Measurements from ENCODE around the gene PACS1. TPM values are rescaled to one million over a fixed set of nuclear protein-coding genes. Genes with fewer than 3 reads are reported as not detected.
A peak's percentile ranks its signal among the peaks of the same experiment; 100 is the strongest.

PACS1 gene
- total RNA-seq, 2 donors from 2014 or later, result 64.3 to 73.3 TPM

DNA sequence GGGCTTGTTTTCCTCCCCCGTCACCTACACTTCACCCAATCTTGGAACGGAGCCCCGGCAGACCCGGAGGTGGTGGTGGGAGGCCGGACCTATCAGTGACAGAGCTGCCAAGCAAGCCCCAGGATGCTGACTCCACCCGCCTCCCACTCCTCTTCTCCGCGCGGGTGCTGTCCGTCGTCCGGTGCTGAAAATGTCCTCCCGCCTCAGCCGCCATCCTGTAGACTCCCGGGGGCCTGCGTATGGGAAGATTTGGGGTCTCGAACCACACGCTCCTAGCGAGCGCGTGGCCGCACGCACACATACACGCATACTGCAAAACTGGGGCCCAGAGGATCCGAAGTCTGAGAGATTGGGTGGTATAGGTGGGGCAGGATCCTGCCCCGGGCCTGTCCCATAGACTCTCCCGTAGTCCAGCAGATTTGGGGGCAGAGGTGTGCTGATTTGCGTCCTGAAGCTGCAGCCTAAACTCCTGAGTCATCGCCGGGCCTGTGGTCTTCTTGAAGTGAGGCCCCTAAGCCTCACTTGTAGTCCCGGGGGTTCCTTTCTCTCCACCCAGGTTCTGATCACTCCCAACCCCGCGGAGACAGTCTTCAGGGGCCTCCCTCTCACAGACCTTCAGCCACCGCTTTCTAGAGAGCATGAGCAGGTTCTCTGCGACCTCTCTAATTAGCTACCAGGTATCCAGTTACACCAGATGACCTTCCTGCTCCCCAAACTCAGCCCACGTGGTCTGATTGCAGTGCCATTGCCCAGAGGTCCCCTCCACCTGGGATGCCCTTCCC lies 219.7 kb downstream of the PACS1 start:
- DNase-seq (ENCODE audit: low spot score) (peak; percentile 87), ATAC-seq (peak; percentile 74 to 79)
- Mint-ChIP-seq H3K4me3 (peak overlapping the region; percentile 90), H3K27me3 (peaks cover 21 to 22% of the 10 kb centered on the region in 2 donors), H3K36me3 (no peaks in the 10 kb centered on the region), H3K4me1 (ENCODE audit: low read depth in 2 of 2) (peaks cover 29% of the 10 kb centered on the region in 2 donors), H3K9me3 (no peaks in the 10 kb centered on the region), H3K27ac (peak overlapping the region; percentile 68 to 85)

DNA sequence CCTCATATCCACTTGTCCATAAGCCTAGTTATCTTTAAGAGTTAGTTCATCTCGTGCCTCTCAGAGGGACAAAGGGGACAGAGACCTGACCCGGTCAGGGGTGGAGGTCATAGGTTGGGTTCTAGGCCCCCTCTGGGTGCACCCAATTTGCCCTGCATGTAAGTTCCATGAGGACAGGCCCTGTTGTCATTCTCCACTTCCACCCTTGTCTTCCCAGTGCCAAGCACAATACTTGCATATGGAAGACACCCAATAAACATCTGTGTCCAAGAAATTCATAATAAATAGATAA lies 220.2 kb downstream of the PACS1 start:
- peaks cover 29% of the 10 kb centered on the region in 2 donors for H3K4me1 Mint-ChIP-seq (ENCODE audit: low read depth in 2 of 2)
- H3K4me3 Mint-ChIP-seq, result peak overlapping the region; percentile 90
- H3K36me3 Mint-ChIP-seq, result no peaks in the 10 kb centered on the region
- ATAC-seq, result no peak
- DNase-seq (ENCODE audit: low spot score), result no peak
- no peaks in the 10 kb centered on the region for H3K9me3 Mint-ChIP-seq
- H3K27ac Mint-ChIP-seq, result peak overlapping the region in 1 of 2 donors; percentile 85
- peaks cover 21 to 22% of the 10 kb centered on the region in 2 donors for H3K27me3 Mint-ChIP-seq

DNA sequence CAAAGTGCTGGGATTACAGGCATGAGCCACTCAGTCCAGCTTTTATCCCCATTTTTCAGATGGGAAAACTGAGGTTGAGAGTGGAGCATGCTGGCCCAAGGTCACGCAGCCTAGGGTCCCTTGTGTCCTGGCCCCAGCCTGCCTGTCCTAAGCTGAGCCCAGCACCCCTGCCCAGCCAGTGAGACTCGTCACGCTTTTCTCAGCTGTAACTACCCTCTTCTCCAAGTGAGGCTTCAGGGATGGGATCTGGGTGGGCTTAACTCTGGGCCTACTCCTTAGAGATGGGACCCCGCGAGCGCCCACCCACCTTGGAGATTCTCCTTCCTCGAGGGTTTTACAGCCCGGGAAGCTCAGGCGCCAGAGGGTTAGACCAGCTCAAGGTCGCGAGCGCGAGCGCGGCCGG lies 221.2 kb downstream of the PACS1 start:
- Mint-ChIP-seq H3K9me3 (no peaks in the 10 kb centered on the region), H3K27me3 (peaks cover 22 to 23% of the 10 kb centered on the region in 2 donors), H3K4me3 (peak overlapping the region; percentile 90), H3K27ac (peak overlapping the region in 1 of 2 donors; percentile 85), H3K36me3 (no peaks in the 10 kb centered on the region), H3K4me1 (ENCODE audit: low read depth in 2 of 2) (peaks cover 29% of the 10 kb centered on the region in 2 donors)
- no peak for ATAC-seq
- no peak for DNase-seq (ENCODE audit: low spot score)

DNA sequence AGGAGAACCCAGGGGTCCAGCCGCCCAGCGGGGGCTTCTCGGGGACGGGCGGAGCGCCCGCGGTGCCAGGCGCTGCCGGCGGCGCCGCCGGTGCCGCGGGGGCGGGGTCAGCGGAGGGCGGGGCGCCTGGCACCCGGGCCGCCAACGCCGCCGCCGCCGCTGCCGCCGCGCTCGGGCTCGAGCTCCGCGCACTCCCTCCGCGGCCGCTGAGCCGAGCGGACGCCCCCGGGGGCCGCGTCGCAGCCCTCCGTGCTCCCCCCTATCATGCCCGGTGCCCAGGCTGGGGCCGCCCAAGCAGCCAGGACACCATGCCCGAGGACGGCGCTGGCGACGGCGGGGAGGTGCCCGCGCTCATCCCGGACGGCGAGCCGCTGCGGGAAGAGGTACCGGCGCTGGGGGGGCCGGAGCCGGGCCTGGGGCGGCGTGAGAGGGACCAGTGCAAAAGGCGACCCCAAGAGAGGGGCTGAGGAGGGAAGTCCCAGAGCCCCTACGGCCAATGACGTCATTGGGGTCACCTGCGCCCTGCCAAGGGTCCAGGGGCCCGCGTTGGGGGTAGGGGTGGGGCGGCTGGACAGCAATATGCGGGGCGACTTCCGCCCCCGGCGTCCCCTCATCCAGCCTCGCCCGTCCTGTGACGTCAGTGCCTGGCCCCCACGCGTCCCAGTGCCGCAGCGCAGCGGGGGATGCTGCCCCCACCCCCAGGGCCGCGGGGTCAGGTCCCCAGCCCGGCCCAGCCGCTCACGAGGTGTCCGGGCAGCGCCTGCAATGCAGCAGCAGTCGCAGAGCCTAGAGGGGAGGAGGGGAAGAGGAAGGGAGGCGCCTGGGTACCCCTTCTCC lies 221.9 kb downstream of the PACS1 start, which contains the start of gene TMEM151A:
Gene TMEM151A (plus strand): TSS at position 189 of the 837 bp plus-strand sequence. CDS start 120 bp downstream, at position 309.
- H3K36me3 Mint-ChIP-seq, result no peaks in the 10 kb centered on the region
- peaks cover 25 to 29% of the 10 kb centered on the region in 2 donors for H3K4me1 Mint-ChIP-seq (ENCODE audit: low read depth in 2 of 2)
- no peak for ATAC-seq
- no peak for DNase-seq (ENCODE audit: low spot score)
- peak within 1 kb of the TSS in 1 of 2 donors; percentile 85 for H3K27ac Mint-ChIP-seq
- peak within 1 kb of the TSS; percentile 90 for H3K4me3 Mint-ChIP-seq
- no peaks in the 10 kb centered on the region for H3K9me3 Mint-ChIP-seq
- H3K27me3 Mint-ChIP-seq, result peaks cover 22 to 25% of the 10 kb centered on the region in 2 donors

DNA sequence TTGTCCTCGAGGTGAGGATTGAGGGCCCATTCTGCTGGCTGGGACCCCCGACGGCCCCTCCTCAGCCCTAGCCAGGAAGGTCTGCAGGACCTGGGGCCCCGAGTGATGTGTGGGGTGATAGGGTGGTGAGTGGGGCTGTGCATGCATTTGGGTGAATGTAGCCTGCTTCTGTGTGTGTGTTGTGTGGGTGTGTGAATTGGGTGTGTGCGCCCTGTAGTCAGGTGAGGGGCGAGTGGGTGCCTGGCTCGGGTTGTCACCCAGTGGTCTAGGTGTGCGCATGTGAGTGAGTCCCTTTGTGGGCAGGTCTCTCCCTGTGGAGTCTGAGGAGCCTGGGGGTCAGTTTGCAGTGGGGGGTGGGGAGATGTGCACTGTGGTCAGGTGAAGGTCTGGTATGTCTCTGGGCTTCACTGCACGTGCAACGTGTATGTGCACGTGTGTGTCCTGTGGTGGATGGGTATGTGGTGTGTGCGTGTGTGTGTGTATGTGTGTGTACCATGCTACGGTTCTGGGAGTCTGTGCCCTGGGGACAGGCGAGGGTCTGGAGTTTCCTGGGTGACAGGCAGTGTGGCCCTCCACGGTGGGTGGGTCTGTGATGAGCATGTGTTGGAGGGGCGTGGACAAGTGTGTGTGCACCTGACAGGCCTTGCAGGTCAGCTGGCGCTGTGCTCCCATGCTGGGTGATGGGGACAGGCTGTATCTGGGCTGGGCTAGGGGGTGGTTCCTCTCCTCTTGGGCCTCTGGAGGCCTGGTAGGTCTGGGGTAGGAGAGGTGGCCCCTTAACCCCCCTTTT lies 222.7 kb downstream of the PACS1 start:
- ATAC-seq, result no peak
- H3K4me3 Mint-ChIP-seq, result peak overlapping the region; percentile 61
- DNase-seq (ENCODE audit: low spot score), result no peak
- H3K4me1 Mint-ChIP-seq (ENCODE audit: low read depth in 2 of 2), result peaks cover 23 to 29% of the 10 kb centered on the region in 2 donors
- H3K36me3 Mint-ChIP-seq, result no peaks in the 10 kb centered on the region
- H3K9me3 Mint-ChIP-seq, result no peaks in the 10 kb centered on the region
- H3K27me3 Mint-ChIP-seq, result peaks cover 22 to 25% of the 10 kb centered on the region in 2 donors
- no peak overlapping the region for H3K27ac Mint-ChIP-seq

DNA sequence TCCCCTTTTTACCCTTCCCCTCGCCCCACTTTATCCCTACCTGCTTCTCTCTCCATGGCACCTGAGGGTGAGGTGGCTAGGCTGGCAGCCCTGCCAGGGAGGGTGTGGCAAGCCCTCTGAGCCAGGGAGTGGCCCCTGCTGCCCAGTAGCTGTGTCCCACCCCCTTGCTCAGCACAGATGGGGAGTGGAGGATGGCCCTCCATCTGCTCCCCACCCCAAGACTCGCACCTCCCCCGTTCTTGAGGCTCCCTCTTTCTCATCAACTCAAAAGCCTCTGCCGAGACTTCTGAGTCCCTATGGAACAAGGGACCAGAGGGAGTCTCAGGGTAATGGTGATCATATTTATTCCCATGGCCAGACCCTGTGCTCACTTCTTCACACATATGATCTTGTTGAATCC lies 223.3 kb downstream of the PACS1 start:
- Mint-ChIP-seq H3K9me3 (no peaks in the 10 kb centered on the region), H3K4me3 (peak overlapping the region; percentile 61), H3K27me3 (peaks cover 22 to 25% of the 10 kb centered on the region in 2 donors), H3K4me1 (ENCODE audit: low read depth in 2 of 2) (peaks cover 23 to 29% of the 10 kb centered on the region in 2 donors), H3K36me3 (no peaks in the 10 kb centered on the region), H3K27ac (no peak overlapping the region)
- ATAC-seq, result no peak
- DNase-seq (ENCODE audit: low spot score), result no peak

DNA sequence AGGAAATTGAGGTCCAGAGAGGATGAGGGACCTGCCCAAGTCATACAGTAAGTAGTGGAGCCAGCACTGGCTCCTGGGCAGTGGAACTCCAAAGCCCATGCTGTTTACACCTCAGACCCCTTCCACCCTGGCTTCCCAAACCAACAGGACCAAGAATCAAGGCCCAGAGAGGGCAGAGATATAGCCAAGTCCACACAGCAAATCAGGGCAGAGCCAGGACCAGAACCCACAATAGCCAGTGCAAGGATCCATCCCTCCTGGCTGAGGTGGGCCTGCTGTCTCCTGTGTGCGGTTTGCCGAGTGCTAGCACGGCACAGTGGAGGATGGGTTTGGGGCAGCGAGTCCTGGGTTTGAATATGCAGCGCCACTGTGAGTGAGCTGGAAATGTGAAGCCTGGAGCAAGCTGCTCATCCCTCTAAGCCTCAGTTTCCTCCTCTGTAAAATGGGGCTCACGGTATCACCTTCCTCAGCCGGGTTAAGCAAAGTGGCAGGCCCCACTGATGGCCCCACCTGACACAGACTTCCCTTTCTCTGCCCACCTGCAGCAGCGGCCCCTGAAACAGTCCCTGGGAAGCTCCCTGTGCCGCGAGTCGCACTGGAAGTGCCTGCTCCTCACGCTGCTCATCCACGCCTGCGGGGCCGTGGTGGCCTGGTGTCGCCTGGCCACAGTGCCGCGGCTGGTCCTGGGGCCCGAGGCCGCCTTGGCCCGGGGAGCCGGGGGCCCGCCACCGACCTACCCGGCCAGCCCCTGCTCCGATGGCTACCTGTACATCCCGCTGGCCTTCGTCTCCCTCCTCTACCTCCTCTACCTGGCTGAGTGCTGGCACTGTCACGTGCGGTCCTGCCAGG lies 223.9 kb downstream of the PACS1 start:
- no peak overlapping the region for H3K4me3 Mint-ChIP-seq
- no peak for ATAC-seq

More for the DNA sequence above, 223.9 kb downstream of the PACS1 start:
- Mint-ChIP-seq H3K4me1 (ENCODE audit: low read depth in 2 of 2) (peaks cover 23 to 28% of the 10 kb centered on the region in 2 donors), H3K27ac (no peak overlapping the region), H3K27me3 (peaks cover 22 to 25% of the 10 kb centered on the region in 2 donors), H3K36me3 (no peaks in the 10 kb centered on the region), H3K9me3 (no peaks in the 10 kb centered on the region)
- no peak for DNase-seq (ENCODE audit: low spot score)

Other genes starting within 250 kb of the PACS1 start
- 1 to 10 TPM in 1 of 2 donors, under 1 TPM in 1; 0.52 to 1.0 TPM for gene SNX32, start 236.3 kb upstream of the PACS1 start, total RNA-seq
- gene CFL1, start 212.1 kb upstream of the PACS1 start, total RNA-seq, result 1,000 to 10,000 TPM; 1,401 to 1,644 TPM
- gene MUS81, start 209.8 kb upstream of the PACS1 start, total RNA-seq, result 100 to 1,000 TPM in 1 of 2 donors, 10 to 100 TPM in 1; 85.7 to 109 TPM
- 10 to 100 TPM in 1 of 2 donors, 1 to 10 TPM in 1; 7.5 to 10.6 TPM for gene EFEMP2, start 197.5 kb upstream of the PACS1 start, total RNA-seq
- 100 to 1,000 TPM; 124 to 886 TPM for gene CTSW, start 190.4 kb upstream of the PACS1 start, total RNA-seq
- gene FIBP, start 181.8 kb upstream of the PACS1 start, total RNA-seq, result 100 to 1,000 TPM in 1 of 2 donors, 10 to 100 TPM in 1; 76.6 to 157 TPM
- gene CCDC85B, start 179.6 kb upstream of the PACS1 start, total RNA-seq, result 10 to 100 TPM; 44.6 to 89.8 TPM
- gene FOSL1, start 169.9 kb upstream of the PACS1 start, total RNA-seq, result 10 to 100 TPM in 1 of 2 donors, 1 to 10 TPM in 1; 7.9 to 18.1 TPM
- gene C11orf68, start 151.2 kb upstream of the PACS1 start, total RNA-seq, result 10 to 100 TPM; 15.4 to 24.7 TPM
- gene DRAP1, start 150.8 kb upstream of the PACS1 start, total RNA-seq, result 10 to 100 TPM; 88.5 to 95.6 TPM
- not detected for gene TSGA10IP, start 124.8 kb upstream of the PACS1 start, total RNA-seq
- 100 to 1,000 TPM in 1 of 2 donors, 10 to 100 TPM in 1; 72.9 to 107 TPM for gene SART1, start 108.5 kb upstream of the PACS1 start, total RNA-seq
- 10 to 100 TPM; 69.6 to 82.1 TPM for gene EIF1AD, start 68.1 kb upstream of the PACS1 start, total RNA-seq
- gene BANF1, start 67.8 kb upstream of the PACS1 start, total RNA-seq, result 100 to 1,000 TPM; 190 to 376 TPM
- under 1 TPM in 1 of 2 donors, not detected in 1; 0.52 TPM for gene CST6, start 58.3 kb upstream of the PACS1 start, total RNA-seq
- gene CATSPER1, start 43.8 kb upstream of the PACS1 start, total RNA-seq, result 1 to 10 TPM; 1.5 to 8.8 TPM
- not detected for gene GAL3ST3, start 21.1 kb upstream of the PACS1 start, total RNA-seq
- 100 to 1,000 TPM; 227 to 286 TPM for gene SF3B2, start 17.9 kb upstream of the PACS1 start, total RNA-seq
- 10 to 100 TPM; 38.0 to 77.2 TPM for gene KLC2, start 187.4 kb downstream of the PACS1 start, total RNA-seq
- 100 to 1,000 TPM; 139 to 146 TPM for gene RAB1B, start 198.4 kb downstream of the PACS1 start, total RNA-seq
- 1 to 10 TPM; 1.2 to 2.6 TPM for gene CNIH2, start 207.9 kb downstream of the PACS1 start, total RNA-seq
- 10 to 100 TPM; 62.7 to 76.1 TPM for gene YIF1A, start 218.9 kb downstream of the PACS1 start, total RNA-seq
- not detected for gene TMEM151A, start 221.6 kb downstream of the PACS1 start, total RNA-seq
- under 1 TPM; 0.10 to 0.59 TPM for gene CD248, start 246.8 kb downstream of the PACS1 start, total RNA-seq

All from natural killer cell treated with Interleukin-12 subunit alpha and Interleukin-12 subunit beta and Interleukin-15 and Interleukin-18, amount 100 ng/mL, for 72 hours (primary cell).